Frontal cortex (tissue), 4 donors: Measurements from ENCODE around the gene SIK2. TPM values are rescaled to one million over a fixed set of nuclear protein-coding genes. Genes with fewer than 3 reads are reported as not detected.
A peak's percentile ranks its signal among the peaks of the same experiment; 100 is the strongest.
"Not testable (repeated sequence)": the region's sequence is repeated elsewhere in the genome, so short reads cannot be mapped to it uniquely, and the experiment has no call there.

Experiments used
- DNase-seq, 2 donors: peaks; one replicate each; pipeline ENCODE4 v3.0.0; 2012; ENCODE audit warnings: low spot score in 2 of 2
- FAIRE-seq: peaks from 2 replicates; lab custom pipeline; 2012; peaks lifted over from hg19 to GRCh38; lab: Jason Lieb, UNC
- total RNA-seq: library from RNA; depleted of rRNA; stranded (reverse); fragments of >200 nt; gene quantifications from one replicate; pipeline ENCODE4 v1.2.3, GENCODE V29; 2014
- donor health status: control.
- donor health status: control.
- donor health status: control.

The SIK2 gene
- total RNA-seq, 1 donor from 2014 or later: 13.9 TPM

DNA sequence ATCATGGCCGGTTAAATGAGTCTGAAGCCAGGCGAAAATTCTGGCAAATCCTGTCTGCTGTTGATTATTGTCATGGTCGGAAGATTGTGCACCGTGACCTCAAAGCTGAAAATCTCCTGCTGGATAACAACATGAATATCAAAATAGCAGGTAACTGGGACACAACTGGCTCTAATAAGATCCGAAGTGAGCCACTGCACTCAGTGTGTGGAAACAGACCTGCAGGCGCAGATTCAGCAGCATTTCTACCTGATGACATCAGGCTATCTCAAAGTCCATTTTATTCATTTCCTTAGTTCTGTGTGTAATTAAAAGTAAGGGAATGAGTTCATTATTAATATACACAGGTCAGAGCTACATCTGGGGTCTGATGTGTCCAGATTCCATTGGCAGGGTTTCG lies 85.8 kb downstream of the SIK2 start:
- no peak for DNase-seq
- no peak for FAIRE-seq

DNA sequence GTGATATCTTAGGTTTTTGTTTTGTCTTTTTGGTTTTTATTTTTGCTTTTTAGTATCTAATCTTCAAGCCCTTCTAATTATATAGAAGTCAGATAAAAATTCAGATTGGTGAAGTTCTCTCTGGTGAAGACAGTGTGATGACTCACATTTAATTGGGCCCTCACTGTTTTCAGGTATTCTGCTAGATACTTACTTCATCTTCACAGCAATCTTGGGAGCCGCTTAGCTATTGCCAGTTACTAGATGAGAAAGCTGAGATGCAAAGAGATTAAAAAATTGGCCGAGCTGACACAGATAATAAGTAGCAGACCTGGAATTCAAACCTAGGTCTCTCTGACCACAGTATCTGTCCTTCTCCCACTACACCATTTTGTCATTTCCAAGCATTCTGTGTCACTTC lies 88.9 kb downstream of the SIK2 start:
- FAIRE-seq: no peak

GRCh38 chr11:111691741-111692140 lies 89.5 kb downstream of the SIK2 start:
- FAIRE-seq: no peak
- DNase-seq: no peak

More for the DNA sequence above, 88.9 kb downstream of the SIK2 start:
- no peak for DNase-seq

GRCh38 chr11:111693224-111693937 lies 91.1 kb downstream of the SIK2 start:
- DNase-seq (no peak), FAIRE-seq (no peak)

DNA sequence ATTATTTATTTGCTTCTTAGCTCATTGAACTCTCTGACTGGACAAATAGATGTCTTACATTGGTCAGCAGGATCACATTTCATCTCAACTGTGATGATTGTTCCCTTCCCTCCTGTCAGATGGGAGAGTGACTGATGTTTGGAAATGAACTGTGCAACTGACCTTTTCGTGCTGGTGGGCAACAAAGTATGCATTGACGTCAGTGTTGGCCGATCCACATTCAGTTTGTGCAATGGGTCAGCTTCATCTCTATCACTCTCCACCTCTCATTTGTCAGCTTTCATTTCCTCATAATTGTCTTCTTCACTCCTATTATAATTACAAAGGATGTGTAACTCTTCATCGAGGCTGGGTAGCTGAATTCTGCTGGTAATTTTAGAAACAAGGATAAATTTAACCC lies 92.6 kb downstream of the SIK2 start:
- FAIRE-seq (no peak), DNase-seq (peak in 1 of 2 donors; percentile 20)

DNA sequence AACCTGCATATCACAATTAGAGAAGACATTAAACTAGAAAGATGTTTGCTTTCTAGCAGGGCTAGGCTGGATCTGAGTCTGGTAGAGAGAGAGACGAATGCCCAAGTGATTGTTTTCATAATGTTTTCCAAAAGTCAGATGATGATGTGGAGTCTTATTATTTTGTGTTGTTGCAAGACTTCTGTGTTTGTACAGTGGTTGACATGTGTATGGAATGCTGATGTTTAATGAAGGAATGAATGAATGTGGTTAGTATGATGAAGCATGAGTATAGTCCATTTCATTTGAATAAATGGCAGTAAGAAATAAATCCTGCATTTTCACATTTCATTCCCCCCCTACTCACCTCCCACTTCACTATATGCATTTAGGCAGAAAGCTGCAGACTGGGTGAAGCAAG lies 94.3 kb downstream of the SIK2 start:
- no peak for DNase-seq
- FAIRE-seq: no peak

DNA sequence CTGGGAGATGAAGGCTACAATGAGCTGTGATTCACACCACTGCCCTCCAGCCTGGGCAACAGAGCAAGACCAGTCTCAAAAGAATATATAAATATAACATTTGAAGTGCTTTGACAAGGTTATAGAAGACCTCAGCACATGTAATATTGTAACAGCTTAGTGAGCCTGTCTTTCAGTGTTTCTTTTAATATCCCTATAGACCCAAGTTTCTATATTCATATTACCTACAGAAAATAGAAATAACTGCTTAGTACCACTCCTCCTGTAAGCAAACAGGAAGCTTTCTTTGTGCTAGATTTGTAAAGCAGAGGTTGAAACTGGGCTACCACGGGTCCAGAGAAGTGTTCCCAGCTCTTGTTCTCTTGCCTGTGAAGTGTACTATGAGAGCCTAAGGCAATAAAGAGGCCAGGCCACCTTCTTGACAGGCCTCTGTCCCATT lies 95.7 kb downstream of the SIK2 start:
- DNase-seq (no peak), FAIRE-seq (no peak)

DNA sequence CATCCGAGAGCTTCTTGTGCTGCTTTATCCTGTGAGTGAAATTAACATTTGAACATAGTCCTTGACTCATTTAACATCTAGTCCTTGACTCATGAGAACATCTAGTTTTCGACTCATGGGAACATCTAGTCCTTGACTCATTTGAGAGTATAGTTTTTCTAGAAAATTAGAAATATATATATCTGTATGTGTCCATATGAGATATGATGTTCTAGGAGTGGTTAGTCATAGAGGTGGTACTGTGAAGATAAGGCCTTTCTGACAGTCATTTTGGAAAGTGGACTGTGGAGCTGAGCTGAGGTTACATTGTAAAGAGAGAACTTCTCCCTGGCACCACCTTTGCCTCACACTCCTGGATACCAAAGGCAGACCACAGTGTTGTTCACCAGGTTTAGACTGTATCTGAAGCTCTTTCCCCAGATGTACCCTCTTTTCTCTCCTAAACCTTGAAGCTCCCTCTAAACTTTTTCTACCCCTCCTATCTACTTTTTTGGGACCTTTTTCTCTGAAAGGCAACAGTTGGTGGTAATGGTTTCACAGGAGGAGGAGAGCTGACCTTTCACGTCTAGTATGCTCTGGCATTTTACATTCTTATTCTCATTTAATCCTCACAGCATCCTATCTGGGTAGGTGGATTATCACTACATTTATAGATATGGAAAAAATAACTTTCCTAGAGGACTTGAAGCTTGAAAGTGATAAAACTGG lies 96.8 kb downstream of the SIK2 start:
- no peak for DNase-seq
- no peak for FAIRE-seq

- FAIRE-seq (no peak), DNase-seq (no peak)
Measured at GRCh38 chr11:111699579-111700156, 97.4 kb downstream of the SIK2 start.

DNA sequence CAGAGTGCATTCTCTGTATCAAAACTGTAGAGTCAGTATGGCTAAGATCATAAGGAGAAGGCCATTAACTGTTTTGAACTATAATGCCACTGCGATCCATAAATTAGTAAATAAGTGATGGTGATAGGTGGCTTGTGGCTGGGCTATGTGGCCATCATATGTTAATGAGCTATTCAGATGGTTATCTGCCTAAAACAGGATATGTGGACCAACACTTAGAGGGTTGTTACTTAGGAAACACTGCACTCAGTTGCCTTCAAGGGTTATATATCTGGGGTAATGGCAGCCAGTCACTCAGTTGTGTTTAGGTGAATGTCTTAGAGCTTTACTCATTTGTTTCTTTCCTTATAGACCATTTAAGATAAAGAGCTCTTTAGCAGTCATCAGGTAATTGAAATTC lies 97.9 kb downstream of the SIK2 start:
- no peak for DNase-seq
- FAIRE-seq: no peak

GRCh38 chr11:111702623-111703022 lies 100.4 kb downstream of the SIK2 start:
- FAIRE-seq (no peak), DNase-seq (no peak)

GRCh38 chr11:111703576-111703975 lies 101.3 kb downstream of the SIK2 start:
- no peak for DNase-seq
- no peak for FAIRE-seq

DNA sequence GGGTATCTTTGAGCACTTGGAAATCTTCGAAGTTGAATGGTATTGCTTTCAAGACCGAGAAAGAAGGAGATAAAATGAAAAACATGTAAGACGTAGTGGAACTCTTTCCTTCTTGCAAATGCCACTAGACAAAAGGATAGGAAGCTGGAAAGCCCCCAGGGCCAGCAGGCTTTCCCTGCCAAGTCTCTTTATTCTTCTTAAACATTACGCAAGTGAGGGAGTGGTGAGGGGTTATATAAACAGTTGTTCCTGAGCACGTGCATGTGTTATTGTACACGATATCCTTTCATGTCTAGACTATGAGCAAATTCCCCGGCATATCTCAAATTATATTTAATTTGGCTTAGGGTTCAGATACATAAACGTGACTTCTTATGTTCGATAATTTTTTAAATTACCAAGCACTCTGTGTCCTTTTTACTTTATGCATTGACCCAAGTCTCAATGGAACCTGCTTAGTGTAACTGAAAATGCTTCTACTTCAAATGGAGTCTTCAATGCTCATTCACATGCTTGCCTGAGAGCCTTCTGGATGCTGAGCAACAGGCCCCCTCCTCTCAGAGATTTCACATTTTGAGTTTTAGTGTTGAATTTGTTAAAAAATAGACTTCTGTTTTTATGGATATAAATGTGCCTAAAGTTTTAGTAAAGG lies 104.9 kb downstream of the SIK2 start:
- FAIRE-seq (no peak), DNase-seq (no peak)

GRCh38 chr11:111707691-111708067 lies 105.4 kb downstream of the SIK2 start:
- FAIRE-seq: no peak
- no peak for DNase-seq

- FAIRE-seq (no peak), DNase-seq (no peak)
Measured at GRCh38 chr11:111714522-111714921, 112.3 kb downstream of the SIK2 start.

DNA sequence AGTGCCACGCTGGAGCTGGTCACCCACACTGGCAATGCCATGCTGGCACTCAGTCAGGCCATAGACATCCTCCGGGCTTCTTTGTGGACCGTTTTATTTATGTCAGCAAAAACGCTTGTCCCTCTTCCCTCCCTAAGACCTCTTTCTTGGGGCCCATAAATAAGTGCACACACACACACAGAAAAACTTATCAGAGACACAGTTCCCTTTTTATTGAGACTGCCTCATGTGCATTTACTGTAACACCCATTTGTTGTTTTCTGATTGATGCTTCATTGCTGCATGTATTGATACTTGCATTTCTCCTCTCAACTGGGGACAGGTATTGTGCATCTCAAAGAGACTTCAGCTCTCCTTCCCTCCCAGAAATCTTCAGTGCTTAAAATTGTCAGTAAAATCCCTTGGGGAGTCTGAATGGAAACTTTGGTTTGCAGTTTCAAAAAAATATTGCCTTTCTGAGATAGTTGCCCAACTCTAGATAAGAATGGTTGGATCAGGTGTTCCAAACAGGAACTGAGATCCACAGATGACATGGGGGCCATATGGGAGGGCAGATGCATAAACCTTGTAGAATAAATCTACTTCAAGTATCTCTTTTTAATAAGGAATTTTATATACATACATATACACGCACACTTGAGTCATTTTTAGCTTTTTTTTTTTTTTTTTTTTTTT lies 113.0 kb downstream of the SIK2 start:
- no peak for FAIRE-seq
- DNase-seq: no peak

DNA sequence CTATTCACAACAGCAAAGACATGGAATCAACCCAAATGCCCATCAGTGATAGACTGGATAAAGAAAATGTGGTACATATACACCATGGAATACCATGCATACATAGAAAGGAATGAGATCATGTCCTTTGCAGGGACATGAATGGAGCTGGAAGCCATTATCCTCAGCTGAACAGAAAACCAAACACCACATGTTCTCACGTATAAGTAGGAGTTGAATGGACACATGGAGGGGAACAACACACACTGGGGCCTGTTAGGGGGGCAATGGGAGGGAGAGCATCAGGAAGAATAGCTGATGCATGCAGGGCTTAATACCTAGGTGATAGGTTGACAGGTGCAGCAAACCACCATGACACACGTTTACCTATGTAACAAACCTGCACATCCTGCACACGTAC lies 115.4 kb downstream of the SIK2 start:
- not testable (repeated sequence) for FAIRE-seq

GRCh38 chr11:111718436-111718835 lies 116.2 kb downstream of the SIK2 start:
- FAIRE-seq (no peak), DNase-seq (no peak)

More for the DNA sequence above, 115.4 kb downstream of the SIK2 start:
- not testable (repeated sequence) for DNase-seq

DNA sequence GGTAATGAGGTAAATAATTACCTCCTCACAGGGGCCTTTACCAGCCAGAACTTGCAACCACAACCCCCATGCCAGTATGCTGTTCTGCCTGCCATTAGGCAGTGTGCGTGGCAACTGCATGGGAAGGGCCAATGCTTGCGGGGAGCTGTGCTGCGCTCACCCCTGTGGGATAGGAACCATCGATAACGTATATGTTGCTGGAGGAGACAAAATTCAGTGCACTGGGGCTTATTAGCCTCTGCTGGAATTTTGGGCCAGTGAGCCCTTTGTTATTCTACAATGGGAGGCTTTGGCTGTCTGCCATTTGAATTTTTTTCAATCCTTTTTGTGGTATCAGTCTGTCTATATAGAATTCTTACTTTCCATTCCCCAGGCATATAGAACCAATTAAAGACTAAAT lies 116.6 kb downstream of the SIK2 start:
- no peak for DNase-seq
- FAIRE-seq: no peak

GRCh38 chr11:111719379-111719778 lies 117.1 kb downstream of the SIK2 start:
- DNase-seq: no peak
- no peak for FAIRE-seq
